PFSK-1 (cell line): ENCODE results near the gene ATOH8.
A peak's percentile ranks its signal among the peaks of the same experiment; 100 is the strongest.

ENCODE experiments used
- FOXP2 ChIP-seq: optimal IDR thresholded peaks from 2 replicates; pipeline ENCODE3; 2011; ENCODE audit warnings: borderline replicate concordance, control low read depth, inconsistent platforms; ENCODE audit not compliant: insufficient read depth; ENCODE audit errors: extremely low read length, extremely low read depth
- POLR2AphosphoS5 ChIP-seq: IDR thresholded peaks from 2 replicates; pipeline ENCODE4 v1.6.1; 2012; ENCODE audit warnings: low read depth, mild to moderate bottlenecking, control low read depth, low read length, moderate library complexity
- SIN3A ChIP-seq: IDR thresholded peaks from 2 replicates; pipeline ENCODE4 v1.6.1; 2012; ENCODE audit warnings: mild to moderate bottlenecking, low read length, moderate library complexity, borderline replicate concordance; ENCODE audit not compliant: insufficient read depth
- TAF1 ChIP-seq: IDR thresholded peaks from 2 replicates; pipeline ENCODE4 v1.6.1; 2012; ENCODE audit warnings: low read length, control low read depth, borderline replicate concordance; ENCODE audit not compliant: insufficient read depth
- TF ChIP-seq, protein P1 (sequence below), 2 experiments: IDR thresholded peaks; 2 replicates each; pipeline versions ENCODE4 v1.6.1 to v1.8.0; 2011 to 2012; ENCODE audit warnings: low read depth in 2 of 2, low read length in 2 of 2, control low read depth in 1 of 2, inconsistent platforms in 1 of 2, mild to moderate bottlenecking in 1 of 2, moderate library complexity in 1 of 2; ENCODE audit not compliant: insufficient read depth in 1 of 2

Gene ATOH8

DNA sequence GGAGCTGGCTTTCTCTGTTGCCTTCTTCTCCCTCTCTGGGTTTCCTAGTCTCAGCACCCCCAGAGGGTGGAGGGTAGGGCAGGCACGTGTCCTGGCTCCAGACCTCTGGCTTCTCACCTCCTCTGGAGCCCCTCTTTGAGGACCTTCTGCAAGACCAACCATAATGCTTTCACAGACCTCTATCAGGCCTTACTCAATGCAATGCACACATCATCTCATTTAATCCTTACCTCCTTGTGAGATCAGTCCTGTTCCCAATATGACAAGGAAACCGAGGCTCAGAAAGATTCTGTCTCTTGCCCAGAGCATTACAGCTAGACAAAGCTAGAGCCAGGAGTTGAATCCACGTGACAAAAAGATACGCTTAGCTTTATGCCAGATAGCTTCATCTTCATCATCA lies 8.2 kb downstream of the ATOH8 start:
- TF ChIP-seq SIN3A: no peak
- no peak for TF ChIP-seq TAF1
- TF ChIP-seq POLR2AphosphoS5: no peak
- no peak for TF ChIP-seq FOXP2
- TF ChIP-seq, protein P1, sequence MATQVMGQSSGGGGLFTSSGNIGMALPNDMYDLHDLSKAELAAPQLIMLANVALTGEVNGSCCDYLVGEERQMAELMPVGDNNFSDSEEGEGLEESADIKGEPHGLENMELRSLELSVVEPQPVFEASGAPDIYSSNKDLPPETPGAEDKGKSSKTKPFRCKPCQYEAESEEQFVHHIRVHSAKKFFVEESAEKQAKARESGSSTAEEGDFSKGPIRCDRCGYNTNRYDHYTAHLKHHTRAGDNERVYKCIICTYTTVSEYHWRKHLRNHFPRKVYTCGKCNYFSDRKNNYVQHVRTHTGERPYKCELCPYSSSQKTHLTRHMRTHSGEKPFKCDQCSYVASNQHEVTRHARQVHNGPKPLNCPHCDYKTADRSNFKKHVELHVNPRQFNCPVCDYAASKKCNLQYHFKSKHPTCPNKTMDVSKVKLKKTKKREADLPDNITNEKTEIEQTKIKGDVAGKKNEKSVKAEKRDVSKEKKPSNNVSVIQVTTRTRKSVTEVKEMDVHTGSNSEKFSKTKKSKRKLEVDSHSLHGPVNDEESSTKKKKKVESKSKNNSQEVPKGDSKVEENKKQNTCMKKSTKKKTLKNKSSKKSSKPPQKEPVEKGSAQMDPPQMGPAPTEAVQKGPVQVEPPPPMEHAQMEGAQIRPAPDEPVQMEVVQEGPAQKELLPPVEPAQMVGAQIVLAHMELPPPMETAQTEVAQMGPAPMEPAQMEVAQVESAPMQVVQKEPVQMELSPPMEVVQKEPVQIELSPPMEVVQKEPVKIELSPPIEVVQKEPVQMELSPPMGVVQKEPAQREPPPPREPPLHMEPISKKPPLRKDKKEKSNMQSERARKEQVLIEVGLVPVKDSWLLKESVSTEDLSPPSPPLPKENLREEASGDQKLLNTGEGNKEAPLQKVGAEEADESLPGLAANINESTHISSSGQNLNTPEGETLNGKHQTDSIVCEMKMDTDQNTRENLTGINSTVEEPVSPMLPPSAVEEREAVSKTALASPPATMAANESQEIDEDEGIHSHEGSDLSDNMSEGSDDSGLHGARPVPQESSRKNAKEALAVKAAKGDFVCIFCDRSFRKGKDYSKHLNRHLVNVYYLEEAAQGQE (IDR thresholded peaks at IDR 0.05; ENCODE audit: insufficient read depth in 1 of 2, low read depth in 2 of 2, low read length in 2 of 2): no peak

DNA sequence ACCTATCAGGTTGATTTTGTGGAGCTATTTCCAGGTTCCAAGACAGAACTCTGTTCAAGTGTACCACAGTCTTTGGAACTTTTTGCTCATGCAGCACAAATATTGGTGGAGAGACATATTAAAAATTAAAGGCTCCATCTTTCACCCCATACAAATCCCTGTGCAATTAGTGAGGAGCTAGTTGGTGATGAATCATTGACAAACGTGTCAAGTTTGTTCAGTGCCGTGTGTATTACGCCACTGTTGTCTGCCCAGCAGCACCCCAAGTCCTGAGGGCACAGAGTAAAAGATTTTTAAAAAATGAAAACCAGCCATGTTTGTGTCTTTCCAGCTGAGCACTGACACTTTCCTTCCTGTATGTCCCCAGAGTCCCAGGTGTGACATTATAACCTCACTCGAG lies 9.3 kb downstream of the ATOH8 start:
- TF ChIP-seq, protein P1 (IDR thresholded peaks at IDR 0.05; ENCODE audit: insufficient read depth in 1 of 2, low read depth in 2 of 2, low read length in 2 of 2): no peak
- TF ChIP-seq SIN3A (no peak), TAF1 (no peak), FOXP2 (no peak), POLR2AphosphoS5 (no peak)

DNA sequence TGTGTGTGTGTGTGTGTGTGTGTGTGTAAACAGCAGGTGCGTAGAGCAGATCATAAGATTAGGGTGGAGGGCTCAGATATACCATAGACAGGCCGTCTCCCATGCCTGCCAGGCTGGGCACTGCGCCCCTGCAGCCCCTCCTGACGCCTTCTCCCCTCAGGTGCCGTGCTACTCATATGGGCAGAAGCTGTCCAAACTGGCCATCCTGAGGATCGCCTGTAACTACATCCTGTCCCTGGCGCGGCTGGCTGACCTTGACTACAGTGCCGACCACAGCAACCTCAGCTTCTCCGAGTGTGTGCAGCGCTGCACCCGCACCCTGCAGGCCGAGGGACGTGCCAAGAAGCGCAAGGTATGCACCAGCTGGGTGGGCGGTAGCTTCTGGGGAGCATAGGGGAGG lies 10.0 kb downstream of the ATOH8 start:
- TF ChIP-seq, protein P1 (IDR thresholded peaks at IDR 0.05; ENCODE audit: insufficient read depth in 1 of 2, low read depth in 2 of 2, low read length in 2 of 2): no peak
- no peak for TF ChIP-seq SIN3A
- TF ChIP-seq TAF1: no peak
- TF ChIP-seq FOXP2: no peak
- TF ChIP-seq POLR2AphosphoS5: no peak

- TF ChIP-seq TAF1 (no peak), SIN3A (0 out of 2 replicates have a peak, but pooled peaks have one; percentile 33), POLR2AphosphoS5 (no peak)
- TF ChIP-seq, protein P1 (IDR thresholded peaks at IDR 0.05; ENCODE audit: insufficient read depth in 1 of 2, low read depth in 2 of 2, low read length in 2 of 2): 0 out of 4 replicates have a peak, but pooled peaks of 1 of the 2 experiments have one; percentile 6
Observed at GRCh38 chr2:85765081-85765731, 11.4 kb downstream of the ATOH8 start.
